HG02610 (cell line): ENCODE measurements around the gene CD19.
"Not testable (repeated sequence)": the region's sequence is repeated elsewhere in the genome, so short reads cannot be mapped to it uniquely, and the experiment has no call there.

ENCODE experiments used
- ATAC-seq: cut with Tn5 transposase; IDR thresholded peaks from one replicate; pipeline ENCODE4 v1.9.1; 2021; ENCODE audit warnings: mild to moderate bottlenecking, moderate library complexity; ENCODE audit not compliant: unreplicated experiment

CD19 gene

DNA sequence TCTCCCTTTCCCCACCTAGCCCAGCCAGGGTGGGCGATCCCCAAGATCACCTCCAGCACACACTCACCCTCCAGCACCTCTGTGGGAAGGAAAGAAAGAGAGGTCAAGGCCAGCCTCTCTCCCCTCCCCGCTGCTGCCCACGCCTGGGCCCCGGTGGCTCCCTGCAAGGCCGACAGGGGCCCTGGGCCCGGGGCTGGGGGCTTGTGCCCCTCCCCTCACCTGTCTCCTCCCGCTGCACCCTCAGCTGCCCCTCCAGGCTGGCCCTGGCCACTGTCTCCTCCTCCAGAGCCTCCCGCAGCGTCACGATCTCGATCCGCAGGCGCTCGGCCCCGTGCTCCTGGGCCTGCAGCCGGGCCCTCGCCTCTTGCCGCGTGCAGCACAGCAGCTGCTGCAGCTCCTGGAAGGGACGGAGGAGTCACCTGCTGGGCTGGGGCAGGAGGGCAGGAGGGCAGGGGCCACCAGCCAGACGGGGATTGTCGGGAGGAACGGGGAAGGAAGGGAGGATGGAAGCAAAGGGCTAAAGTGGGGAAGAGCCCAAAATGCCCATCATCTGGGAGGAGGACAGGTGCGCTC is 25.9 kb upstream of the CD19 start:
- ATAC-seq = no peak

DNA sequence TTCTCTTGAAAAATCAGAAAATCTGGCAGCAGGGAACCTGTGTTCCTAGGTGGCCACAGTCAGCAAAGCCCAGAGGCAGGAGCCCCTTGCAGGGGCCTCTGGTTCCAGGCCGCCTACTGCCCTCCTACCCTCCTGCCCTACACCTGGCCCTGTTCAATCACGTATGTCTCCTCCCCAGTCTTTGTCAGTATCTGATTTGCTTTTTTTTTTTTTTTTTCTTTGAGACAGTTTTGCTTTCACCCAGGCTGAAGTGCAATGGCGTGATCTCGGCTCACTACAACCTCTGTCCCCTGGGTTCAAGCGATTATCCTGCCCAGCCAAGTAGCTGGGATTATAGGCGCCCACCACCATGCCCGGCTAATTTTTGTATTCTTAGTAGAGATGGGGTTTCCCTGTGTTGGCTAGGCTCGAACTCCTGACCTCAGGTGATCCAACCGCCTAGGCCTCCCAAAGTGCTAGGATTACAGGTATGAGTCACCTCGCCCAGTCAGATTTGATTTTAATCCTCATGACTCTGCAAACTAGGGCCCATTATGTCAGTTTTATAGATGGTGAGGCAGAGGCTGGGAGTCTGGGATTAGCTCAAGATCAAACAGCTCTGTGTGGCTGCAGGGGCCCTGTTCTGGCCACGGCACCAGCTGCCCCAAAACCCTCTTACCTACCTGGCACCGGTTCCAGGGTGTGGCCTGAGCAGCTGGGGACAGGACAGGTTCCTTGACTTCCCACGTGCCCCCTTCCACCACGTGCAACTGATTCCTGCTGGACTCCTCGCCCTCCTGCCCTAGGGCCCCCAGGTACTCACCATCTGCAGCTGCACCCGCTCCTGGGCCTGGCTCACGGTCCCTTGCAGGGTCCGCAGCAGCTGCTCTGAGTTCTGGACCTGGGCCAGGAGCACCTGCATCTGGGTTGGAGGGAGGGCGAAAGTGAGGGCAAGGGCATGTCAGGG is 21.4 kb upstream of the CD19 start:
- ATAC-seq = no peak

DNA sequence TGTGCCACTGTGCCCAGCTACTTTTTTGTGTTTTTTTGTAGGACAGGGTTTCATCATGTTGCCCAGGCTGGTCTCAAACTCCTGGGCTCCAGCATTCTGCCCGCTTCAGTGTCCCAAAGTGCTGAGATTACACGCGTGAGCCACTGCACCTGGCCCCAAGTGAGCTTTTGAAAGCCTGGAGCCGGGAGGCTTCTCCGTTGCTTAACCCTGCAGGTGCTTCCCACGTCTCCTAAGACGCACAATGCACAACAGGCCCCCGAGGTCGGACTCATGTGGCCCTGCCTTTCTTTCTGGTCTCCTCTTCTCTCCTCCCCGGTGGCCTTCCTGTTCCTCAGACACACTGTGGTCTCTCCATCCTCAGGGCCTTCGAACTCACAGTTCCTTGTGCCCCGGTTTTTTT is 19.2 kb upstream of the CD19 start:
- no peak for ATAC-seq

- no peak for ATAC-seq
These were observed 17.6 kb upstream of the CD19 start for GRCh38 chr16:28913946-28914724.

- ATAC-seq = no peak
These were observed 16.6 kb upstream of the CD19 start for GRCh38 chr16:28915181-28915580.

GRCh38 chr16:28917095-28917494 is 14.7 kb upstream of the CD19 start:
- no peak for ATAC-seq

DNA sequence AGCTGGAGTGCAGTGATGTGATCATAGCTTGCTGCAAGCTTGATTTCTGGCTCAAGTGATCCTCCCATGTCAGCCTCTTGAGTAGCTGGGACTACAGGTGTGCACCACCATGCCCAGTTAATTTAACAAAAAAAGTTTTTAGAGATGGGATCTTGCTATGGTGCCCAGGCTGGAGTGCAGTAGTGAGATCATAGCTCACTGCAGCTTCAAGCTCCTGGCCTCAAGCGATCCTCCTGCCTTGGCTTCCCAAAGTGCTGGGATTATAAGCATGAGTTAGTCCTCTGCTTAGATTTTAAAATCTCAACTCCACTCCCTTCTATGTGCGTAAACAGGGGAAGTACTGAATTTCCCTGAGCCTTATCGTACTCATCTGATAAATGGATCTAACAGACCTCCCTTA is 13.1 kb upstream of the CD19 start:
- ATAC-seq = no peak

- ATAC-seq = no peak
These were observed 8.6 kb upstream of the CD19 start for GRCh38 chr16:28923231-28923587.

GRCh38 chr16:28923652-28924398 is 7.9 kb upstream of the CD19 start:
- ATAC-seq = peak; percentile 59

- no peak for ATAC-seq
These were observed 7.4 kb upstream of the CD19 start for GRCh38 chr16:28924399-28924761.

- peak; percentile 50 for ATAC-seq
These were observed 6.9 kb upstream of the CD19 start, which contains the start of gene RABEP2 for GRCh38 chr16:28924762-28925385. RABEP2 (minus strand) TSS chr16:28925238; CDS start chr16:28925163, 75 bp downstream.

- ATAC-seq = peak; percentile 32
These were observed 6.2 kb upstream of the CD19 start for GRCh38 chr16:28925386-28926228.

DNA sequence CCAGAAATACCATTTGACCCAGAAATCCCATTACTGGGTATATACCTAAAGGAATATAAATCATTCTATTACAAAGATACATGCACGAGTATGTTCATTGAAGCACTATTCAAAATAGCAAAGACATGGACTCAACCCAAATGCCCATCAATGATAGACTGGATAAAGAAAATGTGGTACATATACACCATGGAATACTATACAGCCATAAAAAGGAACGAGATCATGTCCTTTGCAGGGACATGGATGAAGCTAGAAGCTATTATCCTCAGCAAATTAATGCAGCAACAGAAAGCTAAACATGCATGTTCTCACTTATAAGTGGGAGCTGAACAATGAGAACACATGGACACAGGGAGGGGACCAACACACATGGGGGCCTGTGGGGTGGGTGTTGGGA is 5.5 kb upstream of the CD19 start:
- ATAC-seq = not testable (repeated sequence)

GRCh38 chr16:28927815-28928214 is 4.0 kb upstream of the CD19 start:
- ATAC-seq = no peak

- ATAC-seq = no peak
These were observed 1.6 kb upstream of the CD19 start for GRCh38 chr16:28930203-28930602.

DNA sequence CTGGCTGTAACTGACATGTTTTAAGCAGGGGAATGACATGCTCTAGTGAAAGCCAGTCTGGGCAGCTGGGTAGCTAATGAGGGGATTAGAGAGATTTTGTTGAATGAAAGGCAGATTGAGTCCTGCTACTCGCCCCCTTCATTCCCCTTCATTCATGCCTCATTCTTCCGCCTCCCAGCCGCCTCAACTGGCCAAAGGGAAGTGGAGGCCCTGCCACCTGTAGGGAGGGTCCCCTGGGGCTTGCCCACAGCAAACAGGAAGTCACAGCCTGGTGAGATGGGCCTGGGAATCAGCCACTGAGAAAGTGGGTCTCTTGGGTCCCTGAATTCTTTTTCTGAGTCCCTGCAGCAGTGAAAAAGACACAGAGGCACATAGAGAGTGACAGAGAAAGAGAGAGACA is 1.1 kb upstream of the CD19 start:
- ATAC-seq = peak; percentile 59

DNA sequence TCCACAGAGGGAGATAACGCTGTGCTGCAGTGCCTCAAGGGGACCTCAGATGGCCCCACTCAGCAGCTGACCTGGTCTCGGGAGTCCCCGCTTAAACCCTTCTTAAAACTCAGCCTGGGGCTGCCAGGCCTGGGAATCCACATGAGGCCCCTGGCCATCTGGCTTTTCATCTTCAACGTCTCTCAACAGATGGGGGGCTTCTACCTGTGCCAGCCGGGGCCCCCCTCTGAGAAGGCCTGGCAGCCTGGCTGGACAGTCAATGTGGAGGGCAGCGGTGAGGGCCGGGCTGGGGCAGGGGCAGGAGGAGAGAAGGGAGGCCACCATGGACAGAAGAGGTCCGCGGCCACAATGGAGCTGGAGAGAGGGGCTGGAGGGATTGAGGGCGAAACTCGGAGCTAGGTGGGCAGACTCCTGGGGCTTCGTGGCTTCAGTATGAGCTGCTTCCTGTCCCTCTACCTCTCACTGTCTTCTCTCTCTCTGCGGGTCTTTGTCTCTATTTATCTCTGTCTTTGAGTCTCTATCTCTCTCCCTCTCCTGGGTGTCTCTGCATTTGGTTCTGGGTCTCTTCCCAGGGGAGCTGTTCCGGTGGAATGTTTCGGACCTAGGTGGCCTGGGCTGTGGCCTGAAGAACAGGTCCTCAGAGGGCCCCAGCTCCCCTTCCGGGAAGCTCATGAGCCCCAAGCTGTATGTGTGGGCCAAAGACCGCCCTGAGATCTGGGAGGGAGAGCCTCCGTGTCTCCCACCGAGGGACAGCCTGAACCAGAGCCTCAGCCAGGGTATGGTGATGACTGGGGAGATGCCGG is 769 bp downstream of the CD19 start:
- no peak for ATAC-seq

- ATAC-seq = no peak
These were observed 1.4 kb downstream of the CD19 start for GRCh38 chr16:28933171-28933570.

- no peak for ATAC-seq
These were observed 3.6 kb downstream of the CD19 start for GRCh38 chr16:28935346-28935745.
